Spleen (tissue), 11 donors: ENCODE measurements around the gene MAD2L2. TPM values are rescaled to one million over a fixed set of nuclear protein-coding genes. Genes with fewer than 3 reads are reported as not detected.
A peak's percentile ranks its signal among the peaks of the same experiment; 100 is the strongest.

ENCODE experiments used
- DNase-seq: peaks from one replicate; pipeline ENCODE4 v3.0.0-alpha.2; 2020
- H3K27ac ChIP-seq, 8 donors: fragments of 200-600 bp; sonication (generic) in 7 of 8; 1 replicate in 4 of 8; 2 replicates in 4 of 8; pipeline versions ENCODE4 v1.5.0 to v1.8.0; 2016 to 2021; ENCODE audit warnings: inconsistent platforms in 4 of 8, mild to moderate bottlenecking in 4 of 8, moderate library complexity in 1 of 8
- H3K27me3 ChIP-seq, 7 donors: fragments of 200-600 bp; sonication (generic) in 6 of 7; replicated peaks in 1 of 7; 1 replicate in 4 of 7; 2 replicates in 3 of 7; pipeline versions ENCODE4 v1.5.0 to v1.8.0; 2016 to 2021; ENCODE audit warnings: inconsistent platforms in 3 of 7, mild to moderate bottlenecking in 1 of 7
- H3K36me3 ChIP-seq, 6 donors: fragments of 200-600 bp; sonication (generic) in 5 of 6; 1 replicate in 4 of 6; 2 replicates in 2 of 6; pipeline versions ENCODE4 v1.5.0 to v1.8.0; 2016 to 2021; ENCODE audit warnings: inconsistent platforms in 2 of 6
- H3K4me1 ChIP-seq, 6 donors: fragments of 200-600 bp; sonication (generic) in 5 of 6; 1 replicate in 3 of 6; 2 replicates in 3 of 6; pipeline versions ENCODE4 v1.5.0 to v1.8.0; 2016 to 2021; ENCODE audit warnings: inconsistent platforms in 3 of 6
- H3K4me3 ChIP-seq, 8 donors: fragments of 200-600 bp; sonication (generic) in 7 of 8; 1 replicate in 4 of 8; 2 replicates in 4 of 8; pipeline versions ENCODE4 v1.5.0 to v1.8.0; 2016 to 2021; ENCODE audit warnings: inconsistent platforms in 4 of 8, mild to moderate bottlenecking in 4 of 8, moderate library complexity in 2 of 8
- H3K9me3 ChIP-seq, 8 donors: fragments of 200-600 bp; sonication (generic) in 7 of 8; 1 replicate in 4 of 8; 2 replicates in 4 of 8; pipeline versions ENCODE4 v1.5.0 to v1.8.0; 2016 to 2021; ENCODE audit warnings: inconsistent platforms in 4 of 8
- CTCF ChIP-seq, 11 experiments: fragments of 200-600 bp in 7 of 11; fragments of 450-650 bp in 4 of 11; sonication (generic) in 4 of 11; IDR thresholded peaks in 8 of 11; conservative IDR thresholded peaks in 3 of 11; 1 replicate in 7 of 11; 2 replicates in 4 of 11; pipeline versions ENCODE4 v1.4.0 to v1.8.0; 2016 to 2021; ENCODE audit warnings: antibody characterized with exemption in 11 of 11, inconsistent platforms in 4 of 11, mild to moderate bottlenecking in 1 of 11
- POLR2A ChIP-seq, 3 donors: fragments of 450-650 bp; IDR thresholded peaks; one replicate each; pipeline ENCODE4 v1.5.1; 2017; ENCODE audit warnings: antibody characterized with exemption in 3 of 3, mild to moderate bottlenecking in 1 of 3
- POLR2AphosphoS5 ChIP-seq, 3 donors: sonication (generic); formaldehyde crosslinking; IDR thresholded peaks; one replicate each; pipeline ENCODE4 v1.5.1; 2017; ENCODE audit warnings: antibody characterized with exemption in 3 of 3
- WGBS, 5 donors: extraction: QIAGEN DNeasy Blood & Tissue Kit in 3 of 5; methylation state at CpG; one replicate each; pipeline versions ENCODE4 v1.1.5 to v1.1.7; 2013 to 2018; 5-methylcytosine and 5-hydroxymethylcytosine counted together
- intact Hi-C: fragments of 100-400 bp; cut with DNase I; formaldehyde crosslinking; loops from one replicate; pipeline ENCODE4 v1.15.0; 2023; ENCODE audit warnings: low total_unique reads
- polyA plus RNA-seq, 3 donors: library from polyadenylated mRNA; stranded (reverse); fragments of 200-250 nt; gene quantifications; one replicate each; pipeline ENCODE4 v1.2.1, GENCODE V29; 2013
- total RNA-seq, 7 donors: library from RNA; depleted of rRNA in 3 of 7; stranded (reverse); fragments of >200 nt in 3 of 7; fragmentation: NEBNext Ultra II Directional in 4 of 7; extraction: Animal tissue kit (Norgen Biotek cat#: 25700) in 4 of 7; gene quantifications; one replicate each; pipeline versions ENCODE4 v1.1.0 to v1.2.1, GENCODE V29; 2016 to 2021
- donor health status: healthy with polysubstance abuse.
- donor health status: DM: no; HTN: no; CAD: no; lungs with moderate emphysema.
- donor health status: DM: no; HTN: no; CAD: no.
- donor health status: Bipolar disorder and iron deficiency.
- donor health status: healthy.
- donor health status: DM: no; HTN: no; CAD: no.
- donor health status: DM: yes; HTN: yes; CAD: no.

MAD2L2 gene
- total and polyA plus RNA-seq, 10 donors = 22.7 to 42.1 (median 32.2) TPM

- TF ChIP-seq POLR2A (IDR thresholded peaks at IDR 0.05) = no peak
- TF ChIP-seq CTCF (IDR thresholded peaks at IDR 0.05 in 8 of 11, conservative IDR thresholded peaks at IDR 0.05 in 3 of 11) = peak in 1 of 11 experiments; percentile 11
- H3K36me3 ChIP-seq = no peaks in the 10 kb centered on the region
- H3K9me3 ChIP-seq = no peaks in the 10 kb centered on the region
- peaks cover 0 to 4% (median 0%) of the 10 kb centered on the region in 6 donors for H3K4me1 ChIP-seq
- intact Hi-C loops = no loop called here
- H3K27me3 ChIP-seq = peaks cover 0 to 77% (median 24%) of the 10 kb centered on the region in 7 donors
- WGBS, 5 donors = 78 to 89% (median 82%) methylated on average over 15 of the region's 15 CpGs
- H3K27ac ChIP-seq = no peak overlapping the region
- no peak overlapping the region for H3K4me3 ChIP-seq
- no peak for DNase-seq
Measured at GRCh38 chr1:11701981-11702803, 21.2 kb upstream of the MAD2L2 start.

- Histone ChIP-seq H3K4me3 (no peak overlapping the region), H3K4me1 (peaks cover 0 to 4% (median 0%) of the 10 kb centered on the region in 6 donors), H3K36me3 (no peaks in the 10 kb centered on the region), H3K27ac (no peak overlapping the region), H3K27me3 (peaks cover 0 to 78% (median 24%) of the 10 kb centered on the region in 7 donors), H3K9me3 (no peaks in the 10 kb centered on the region)
- no peak for DNase-seq
- TF ChIP-seq POLR2AphosphoS5 (IDR thresholded peaks at IDR 0.05) (no peak), POLR2A (IDR thresholded peaks at IDR 0.05) (no peak), CTCF (IDR thresholded peaks at IDR 0.05 in 8 of 11, conservative IDR thresholded peaks at IDR 0.05 in 3 of 11) (no peak)
- intact Hi-C loops = no loop called here
- WGBS, 5 donors = 49 to 71% (median 64%) methylated on average over 14 to 15 of the region's 15 CpGs
Measured at GRCh38 chr1:11701551-11701961, 20.6 kb upstream of the MAD2L2 start.

GRCh38 chr1:11700601-11701467 is 19.9 kb upstream of the MAD2L2 start:
- Histone ChIP-seq H3K9me3 (no peaks in the 10 kb centered on the region), H3K4me1 (peaks cover 0 to 4% (median 0%) of the 10 kb centered on the region in 6 donors), H3K4me3 (no peak overlapping the region), H3K27me3 (peaks cover 0 to 77% (median 24%) of the 10 kb centered on the region in 7 donors), H3K27ac (no peak overlapping the region), H3K36me3 (no peaks in the 10 kb centered on the region)
- 42 to 54% (median 52%) methylated on average over 34 of the region's 34 CpGs for WGBS, 5 donors
- intact Hi-C loops = no loop called here
- DNase-seq = no peak
- TF ChIP-seq POLR2AphosphoS5 (IDR thresholded peaks at IDR 0.05) (no peak), CTCF (IDR thresholded peaks at IDR 0.05 in 8 of 11, conservative IDR thresholded peaks at IDR 0.05 in 3 of 11) (no peak), POLR2A (IDR thresholded peaks at IDR 0.05) (no peak)

- no peak for DNase-seq
- no peak for TF ChIP-seq POLR2A (IDR thresholded peaks at IDR 0.05)
- no peak for TF ChIP-seq CTCF (IDR thresholded peaks at IDR 0.05 in 8 of 11, conservative IDR thresholded peaks at IDR 0.05 in 3 of 11)
- TF ChIP-seq POLR2AphosphoS5 (IDR thresholded peaks at IDR 0.05) = no peak
- peaks cover 0 to 72% (median 33%) of the 10 kb centered on the region in 7 donors for H3K27me3 ChIP-seq
- no peak overlapping the region for H3K27ac ChIP-seq
- no peak overlapping the region for H3K4me3 ChIP-seq
- WGBS, 5 donors = 62 to 77% (median 70%) methylated on average over 5 of the region's 5 CpGs
- H3K4me1 ChIP-seq = peaks cover 0 to 9% (median 6%) of the 10 kb centered on the region in 6 donors
- H3K36me3 ChIP-seq = no peaks in the 10 kb centered on the region
- intact Hi-C loops = no loop called here
- H3K9me3 ChIP-seq = no peaks in the 10 kb centered on the region
Measured at GRCh38 chr1:11697893-11698210, 16.9 kb upstream of the MAD2L2 start.
